Fibroblast of lung (primary cell): ENCODE results near the gene ZG16. TPM values are rescaled to one million over a fixed set of nuclear protein-coding genes. Genes with fewer than 3 reads are reported as not detected.
A peak's percentile ranks its signal among the peaks of the same experiment; 100 is the strongest.

Experiments used
- DNase-seq, 2 donors: peaks; one replicate each; pipeline versions ENCODE4 v3.0.0 to v3.0.0-alpha.2; 2010; ENCODE audit warnings: low read depth in 2 of 2
- H2AFZ ChIP-seq: 2 replicates; pipeline ENCODE4 v1.5.1; 2012; ENCODE audit warnings: low read length, control low read depth, inconsistent platforms
- H3K27ac ChIP-seq: 2 replicates; pipeline ENCODE4 v1.5.1; 2011; ENCODE audit warnings: low read length, control low read depth; ENCODE audit not compliant: insufficient read depth
- H3K27me3 ChIP-seq: 2 replicates; pipeline ENCODE4 v1.5.1; 2011; ENCODE audit warnings: mild to moderate bottlenecking, low read length; ENCODE audit not compliant: control insufficient read depth, insufficient read depth
- H3K36me3 ChIP-seq: 2 replicates; pipeline ENCODE4 v1.5.1; 2011; ENCODE audit warnings: low read length; ENCODE audit not compliant: control insufficient read depth, insufficient read depth
- H3K4me1 ChIP-seq: 2 replicates; pipeline ENCODE4 v1.5.1; 2011; ENCODE audit warnings: low read length; ENCODE audit not compliant: control insufficient read depth, insufficient read depth; ENCODE audit errors: extremely low read depth
- H3K4me2 ChIP-seq: 2 replicates; pipeline ENCODE4 v1.5.1; 2011; ENCODE audit warnings: low read length, control low read depth; ENCODE audit not compliant: insufficient read depth; ENCODE audit errors: extremely low read depth
- H3K4me3 ChIP-seq, 4 experiments: fragments of 200-600 bp in 1 of 4; sonication (generic) in 1 of 4; replicated peaks in 1 of 4; 2 replicates each; pipeline ENCODE4 v1.5.1; 2011 to 2016; ENCODE audit warnings: low read length in 4 of 4, low read depth in 3 of 4, mild to moderate bottlenecking in 3 of 4, control low read depth in 2 of 4, inconsistent platforms in 1 of 4, mixed read lengths in 1 of 4; ENCODE audit not compliant: insufficient read depth in 1 of 4; ENCODE audit errors: control extremely low read depth in 1 of 4
- H3K79me2 ChIP-seq: 2 replicates; pipeline ENCODE4 v1.5.1; 2012; ENCODE audit warnings: mild to moderate bottlenecking, low read length, inconsistent platforms; ENCODE audit not compliant: control insufficient read depth, insufficient read depth
- H3K9ac ChIP-seq: 2 replicates; pipeline ENCODE4 v1.5.1; 2011; ENCODE audit warnings: mild to moderate bottlenecking, low read length, control low read depth; ENCODE audit not compliant: insufficient read depth
- H3K9me3 ChIP-seq: 2 replicates; pipeline ENCODE4 v1.5.1; 2012; ENCODE audit warnings: low read depth, low read length; ENCODE audit not compliant: control insufficient read depth, insufficient read depth
- H4K20me1 ChIP-seq: 2 replicates; pipeline ENCODE4 v1.5.1; 2011; ENCODE audit warnings: low read length; ENCODE audit not compliant: control insufficient read depth, insufficient read depth; ENCODE audit errors: extremely low read depth
- CTCF ChIP-seq, 2 donors: IDR thresholded peaks in 1 of 2; conservative IDR thresholded peaks in 1 of 2; 1 replicate in 1 of 2; 2 replicates in 1 of 2; pipeline ENCODE4 v1.5.1; 2011 to 2012; ENCODE audit warnings: low read length in 2 of 2, control low read depth in 1 of 2, inconsistent platforms in 1 of 2, low read depth in 1 of 2, mild to moderate bottlenecking in 1 of 2
- EZH2 ChIP-seq: IDR thresholded peaks from 2 replicates; pipeline ENCODE4 v1.5.1; 2012; ENCODE audit warnings: low read length, control low read depth, mild to moderate bottlenecking; ENCODE audit errors: missing control alignments
- polyA minus RNA-seq: library from RNA; depleted of rRNA, polyadenylated mRNA; stranded (reverse); fragments of >200 nt; gene quantifications from 2 replicates; pipeline ENCODE4 v1.2.3, GENCODE V29; 2011; ENCODE audit warnings: low replicate concordance
- polyA plus RNA-seq, 2 donors: library from polyadenylated mRNA; depleted of rRNA in 1 of 2; stranded (reverse) in 1 of 2; unstranded in 1 of 2; fragments of >200 nt; gene quantifications; 2 replicates each; pipeline ENCODE4 v1.2.1, GENCODE V29; 2011 to 2012; ENCODE audit warnings: missing spikeins in 1 of 2
- total RNA-seq: library from RNA; depleted of rRNA; stranded (reverse); fragments of >200 nt; gene quantifications from 2 replicates; pipeline ENCODE4 v1.2.1, GENCODE V29; 2014

ZG16 gene
- total RNA-seq (not detected in 2 replicates), polyA plus RNA-seq (not detected in 2 replicates), polyA minus RNA-seq (not detected in 2 replicates)
- not detected in 2 replicates for polyA plus RNA-seq (2012)

DNA sequence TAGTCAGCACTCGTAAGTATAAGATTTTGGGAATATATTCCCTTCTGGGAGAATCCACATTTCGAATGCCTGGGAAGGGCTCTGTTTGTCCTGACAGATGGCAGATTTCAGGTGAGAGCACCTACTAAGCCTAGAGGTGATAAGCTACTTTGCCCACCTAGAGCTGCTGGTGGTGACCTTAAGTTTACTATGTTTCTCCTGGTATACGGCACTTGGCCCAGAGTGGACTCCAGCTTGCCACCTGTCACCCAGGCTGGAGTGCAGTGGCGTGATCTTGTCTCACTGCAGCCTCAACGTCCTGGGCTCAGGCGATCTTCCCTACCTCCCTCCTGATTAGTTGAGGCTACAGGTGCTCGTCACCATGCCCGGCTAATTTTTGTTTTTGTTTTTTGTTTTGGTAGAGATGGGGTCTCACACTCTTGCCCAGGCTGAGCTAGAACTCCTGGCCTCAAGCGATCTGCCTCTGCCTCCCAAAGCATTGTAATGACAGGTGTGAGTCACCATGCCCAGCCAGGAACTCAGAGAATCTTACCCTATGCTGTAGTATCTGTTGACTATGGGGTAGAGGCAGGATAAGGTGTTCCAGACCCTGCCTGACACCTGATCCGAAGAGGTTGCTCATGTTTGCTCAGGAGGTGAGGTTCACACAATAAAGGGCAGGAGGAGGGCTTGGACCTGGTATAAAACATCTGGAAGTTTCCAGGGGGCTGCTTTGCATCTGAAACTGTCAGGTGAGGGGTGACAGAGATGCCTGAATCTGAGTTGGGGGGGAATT lies at the start of gene ZG16:
ZG16 (plus strand) TSS at position 681 of the 775 bp plus-strand sequence. CDS start 1,011 bp downstream, outside the sequence.
- Histone ChIP-seq H4K20me1 (no peaks in the 10 kb centered on the region), H3K4me2 (no peak within 1 kb of the TSS), H3K27me3 (peaks cover 20% of the 10 kb centered on the region), H3K4me1 (no peaks in the 10 kb centered on the region), H2AFZ (no peak within 1 kb of the TSS), H3K36me3 (no peaks in the 10 kb centered on the region), H3K9ac (no peak within 1 kb of the TSS), H3K9me3 (no peaks in the 10 kb centered on the region), H3K4me3 (no peak within 1 kb of the TSS), H3K27ac (no peak within 1 kb of the TSS), H3K79me2 (no peaks in the 10 kb centered on the region)
- TF ChIP-seq CTCF (conservative IDR thresholded peaks at IDR 0.05 in 1 of 2, IDR thresholded peaks at IDR 0.05 in 1 of 2; ENCODE audit: low read depth in 1 of 2, low read length in 2 of 2): no peak
- TF ChIP-seq EZH2: no peak
- no peak for DNase-seq

DNA sequence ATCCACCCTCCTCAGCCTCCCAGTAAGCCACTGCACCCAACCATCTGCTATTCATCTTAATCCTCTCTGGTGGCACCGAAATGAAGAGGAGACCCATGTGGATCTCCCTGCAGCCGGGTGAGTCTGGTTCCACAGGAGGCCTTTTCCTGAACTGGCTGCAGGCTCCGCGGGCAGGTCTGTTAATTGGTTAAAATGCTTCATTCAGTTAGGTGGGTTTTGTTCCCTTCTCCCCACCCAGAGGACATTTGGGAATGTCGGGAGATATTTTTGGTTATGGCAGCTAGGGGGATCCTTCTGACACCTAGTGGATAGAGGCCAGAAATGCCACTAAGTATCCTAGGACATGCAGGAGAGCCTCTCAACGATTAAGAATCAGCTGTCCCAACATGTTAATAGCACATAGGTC lies 48.9 kb upstream of the ZG16 start:
- no peaks in the 10 kb centered on the region for H3K36me3 ChIP-seq
- H2AFZ ChIP-seq: no peak overlapping the region

More for the DNA sequence above, 48.9 kb upstream of the ZG16 start:
- Histone ChIP-seq H3K4me1 (no peaks in the 10 kb centered on the region), H3K27ac (no peak overlapping the region), H3K9me3 (no peaks in the 10 kb centered on the region), H3K4me2 (no peak overlapping the region), H3K4me3 (no peak overlapping the region), H3K79me2 (no peaks in the 10 kb centered on the region), H4K20me1 (no peaks in the 10 kb centered on the region), H3K9ac (no peak overlapping the region), H3K27me3 (peaks cover 3% of the 10 kb centered on the region)
- DNase-seq: peak; percentile 41 to 56
- TF ChIP-seq CTCF (conservative IDR thresholded peaks at IDR 0.05 in 1 of 2, IDR thresholded peaks at IDR 0.05 in 1 of 2; ENCODE audit: low read depth in 1 of 2, low read length in 2 of 2) (peak; percentile 59 to 72), EZH2 (no peak)
